Anterior cingulate cortex (tissue), 58 donors: ENCODE results near the gene PLA2G15.

Experiments
- DNase-seq, 58 donors: peaks; one replicate each; lab custom pipeline; 2025; lab: John Stamatoyannopoulos, UW

PLA2G15 gene

GRCh38 chr16:68249371-68249770 is 4.2 kb downstream of the PLA2G15 start:
- no peak for DNase-seq

DNA sequence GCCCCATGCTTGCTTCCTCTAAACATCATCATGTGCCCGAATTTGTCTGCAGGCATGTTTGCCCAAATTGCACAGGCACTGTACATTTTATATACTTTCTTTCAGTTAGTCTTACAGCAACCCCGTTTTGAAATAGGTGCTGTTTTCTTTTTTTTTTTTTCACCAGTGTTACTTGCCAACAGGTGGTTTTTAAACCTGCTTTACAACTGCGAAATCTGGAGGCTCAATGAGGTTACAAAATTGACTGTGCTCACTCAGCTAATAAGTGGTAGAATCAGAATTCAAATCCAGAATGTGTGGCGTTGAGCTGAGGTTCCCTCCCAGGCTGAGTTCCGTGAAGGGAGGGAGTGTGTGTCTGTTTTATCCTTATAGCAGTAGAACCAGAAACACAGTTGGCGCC is 5.8 kb downstream of the PLA2G15 start:
- DNase-seq, result no peak

DNA sequence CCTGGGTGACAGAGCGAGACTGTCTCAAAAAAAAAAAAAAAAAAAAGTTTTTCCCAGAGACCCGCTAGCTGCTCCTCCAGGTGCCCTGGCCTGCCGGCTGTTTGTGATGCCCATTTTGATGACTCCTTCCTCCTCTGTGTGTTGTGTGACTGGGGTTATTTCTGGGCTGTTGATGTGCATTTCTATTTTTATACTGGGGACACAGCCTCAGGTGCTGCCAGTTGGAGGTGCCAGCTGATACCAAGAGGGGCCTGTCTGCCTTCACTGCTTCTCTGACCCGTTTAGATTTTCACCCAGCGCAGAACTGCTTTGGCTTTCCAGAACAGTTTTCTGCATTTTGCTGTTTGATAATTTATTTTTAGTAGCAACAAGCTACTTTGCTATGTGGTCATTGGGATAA is 6.7 kb downstream of the PLA2G15 start:
- DNase-seq, result no peak

GRCh38 chr16:68252383-68252782 is 7.2 kb downstream of the PLA2G15 start:
- no peak for DNase-seq

- DNase-seq, result no peak
Measured at GRCh38 chr16:68253721-68254120, 8.5 kb downstream of the PLA2G15 start.

DNA sequence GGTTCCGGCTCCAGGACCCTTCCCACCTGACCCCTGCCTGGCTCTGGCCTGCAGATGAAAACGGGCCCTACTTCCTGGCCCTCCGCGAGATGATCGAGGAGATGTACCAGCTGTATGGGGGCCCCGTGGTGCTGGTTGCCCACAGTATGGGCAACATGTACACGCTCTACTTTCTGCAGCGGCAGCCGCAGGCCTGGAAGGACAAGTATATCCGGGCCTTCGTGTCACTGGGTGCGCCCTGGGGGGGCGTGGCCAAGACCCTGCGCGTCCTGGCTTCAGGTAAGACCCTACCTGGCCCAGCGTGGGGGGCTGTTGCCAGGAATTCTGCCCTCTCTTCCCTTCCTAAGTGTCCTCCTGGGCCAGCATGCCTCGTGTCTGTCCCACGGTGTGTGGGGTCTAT is 10.5 kb downstream of the PLA2G15 start:
- no peak for DNase-seq

DNA sequence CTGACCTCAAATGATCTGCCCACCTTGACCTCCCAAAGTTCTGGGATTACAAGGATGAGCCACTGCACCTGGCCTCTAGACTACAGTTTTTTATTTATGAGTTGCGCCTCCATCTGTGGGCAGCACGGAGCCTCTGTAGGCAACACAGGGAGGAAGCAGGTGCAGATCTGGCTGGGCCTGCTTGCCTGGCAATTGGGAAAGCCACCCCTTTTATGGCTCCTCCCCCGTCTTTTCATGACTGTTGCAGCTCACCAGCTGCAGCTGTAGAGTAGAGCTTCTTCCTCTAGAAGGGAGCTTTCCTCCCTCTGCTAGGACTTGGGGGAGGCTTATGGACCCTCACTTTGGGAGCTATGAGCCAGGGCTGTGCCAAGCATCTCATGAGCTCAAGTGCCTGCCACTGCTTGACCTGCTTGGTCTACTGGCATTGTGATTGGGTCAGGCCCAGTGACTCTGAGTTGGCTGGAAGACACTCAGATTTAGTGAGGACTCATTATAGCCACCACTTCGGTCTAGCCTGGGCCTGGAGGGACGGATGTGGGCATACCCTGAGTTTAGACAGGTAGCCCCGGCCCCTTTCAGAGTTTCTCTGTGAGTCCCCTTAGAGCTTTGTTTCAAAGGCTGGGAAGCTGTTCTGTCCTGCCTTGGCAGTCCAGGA is 12.2 kb downstream of the PLA2G15 start:
- peak in 21 of 58 donors; percentile 10 to 77 (median 30) for DNase-seq

- no peak for DNase-seq
Measured at GRCh38 chr16:68257906-68258800, 13.0 kb downstream of the PLA2G15 start.

GRCh38 chr16:68259007-68259825 is 14.0 kb downstream of the PLA2G15 start:
- DNase-seq, result no peak

- DNase-seq, result no peak
Measured at GRCh38 chr16:68263559-68264127, 18.5 kb downstream of the PLA2G15 start.

GRCh38 chr16:68264128-68265077 is 19.2 kb downstream of the PLA2G15 start, which contains the start of gene SLC7A6:
TSS of gene SLC7A6 (plus strand) at chr16:68264526. CDS start at chr16:68274727, 10,201 bp downstream.
- DNase-seq, result peak in 51 of 58 donors; percentile 10 to 78 (median 56)

GRCh38 chr16:68265078-68265920 is 20.1 kb downstream of the PLA2G15 start:
- peak in 19 of 58 donors; percentile 5 to 47 (median 19) for DNase-seq

- DNase-seq, result no peak
Measured at GRCh38 chr16:68267612-68268405, 22.6 kb downstream of the PLA2G15 start.

DNA sequence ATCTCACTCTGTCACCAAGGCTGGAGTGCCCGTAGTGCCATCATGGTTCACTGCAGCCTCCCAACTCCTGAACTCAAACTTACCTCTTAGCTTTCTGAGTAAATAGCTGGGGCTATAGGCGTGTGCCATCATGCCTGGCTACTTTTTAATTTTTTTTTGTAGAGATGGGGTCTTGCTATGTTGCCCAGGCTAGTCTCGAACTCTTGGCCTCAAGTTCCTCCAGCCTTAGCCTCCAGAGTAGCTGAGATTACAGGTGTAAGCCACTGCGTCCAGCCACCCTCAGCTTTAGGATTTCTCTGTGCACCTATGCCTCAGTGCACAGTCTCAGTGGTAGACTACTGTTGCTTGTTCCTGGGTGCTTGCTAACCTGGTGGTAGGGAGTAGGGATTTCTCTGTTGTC is 24.6 kb downstream of the PLA2G15 start:
- DNase-seq, result no peak

DNA sequence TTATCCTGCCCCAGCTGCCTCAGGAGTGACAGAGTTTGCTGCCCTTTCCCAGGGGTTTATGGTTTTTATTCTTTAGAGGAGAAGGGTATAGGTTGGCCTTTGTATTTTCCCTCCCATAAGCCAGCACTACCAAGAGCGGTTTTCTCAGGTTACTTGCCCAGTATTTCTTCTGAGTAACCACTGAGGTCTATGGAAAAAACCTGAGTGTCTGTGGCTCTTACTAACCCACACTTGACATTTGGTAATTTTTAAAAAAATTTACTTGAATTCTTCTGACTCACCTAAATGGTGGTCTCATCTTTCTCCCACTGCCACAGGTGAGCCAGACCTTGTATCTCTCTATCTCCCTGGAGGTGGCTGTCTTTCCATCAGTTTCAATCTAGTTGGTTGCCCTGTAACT is 25.2 kb downstream of the PLA2G15 start:
- no peak for DNase-seq

GRCh38 chr16:68272507-68273209 is 27.5 kb downstream of the PLA2G15 start:
- no peak for DNase-seq

GRCh38 chr16:68273459-68273858 is 28.3 kb downstream of the PLA2G15 start:
- no peak for DNase-seq
